MCF 10A (cell line): Measurements from ENCODE around the gene PGLYRP4. TPM values are rescaled to one million over a fixed set of nuclear protein-coding genes. Genes with fewer than 3 reads are reported as not detected.
A peak's percentile ranks its signal among the peaks of the same experiment; 100 is the strongest.

ENCODE experiments used
- BruUV-seq: library from RNA; stranded (reverse); fragments of 400-500 nt; replicated peaks from 2 replicates; lab custom pipeline; 2021; lab: Mats Ljungman, UMichigan
- CTCF ChIA-PET: fragments of 300-600 bp; sonication (Branson Sonifier 250); formaldehyde crosslinking; extraction: SDS; loops from one replicate; lab custom pipeline; 2021; ENCODE audit warnings: antibody characterized with exemption, inconsistent platforms; lab: Yijun Ruan, JAX
- POLR2A ChIA-PET: fragments of 300-600, 350-650 bp; sonication (Branson Sonifier 250); formaldehyde crosslinking; extraction: SDS; loops from one replicate; lab custom pipeline; 2020; ENCODE audit warnings: antibody characterized with exemption, inconsistent platforms; lab: Yijun Ruan, JAX
- DNase-seq: peaks from one replicate; pipeline ENCODE4 v3.0.0-alpha.2; 2018; ENCODE audit not compliant: unreplicated experiment
- H3K27ac Mint-ChIP-seq: one replicate; pipeline ENCODE4 v1.8.0; 2022; ENCODE audit warnings: mild to moderate bottlenecking, low read depth, mixed read lengths; ENCODE audit not compliant: unreplicated experiment
- H3K27me3 Mint-ChIP-seq: one replicate; pipeline ENCODE4 v1.8.0; 2022; ENCODE audit warnings: mixed read lengths; ENCODE audit not compliant: insufficient read depth, unreplicated experiment
- H3K36me3 Mint-ChIP-seq: one replicate; pipeline ENCODE4 v1.8.0; 2022; ENCODE audit warnings: mild to moderate bottlenecking, moderate library complexity, mixed read lengths; ENCODE audit not compliant: insufficient read depth, unreplicated experiment
- H3K4me1 Mint-ChIP-seq: one replicate; pipeline ENCODE4 v1.8.0; 2022; ENCODE audit warnings: mixed read lengths; ENCODE audit not compliant: insufficient read depth, unreplicated experiment
- H3K4me3 Mint-ChIP-seq: one replicate; pipeline ENCODE4 v1.8.0; 2022; ENCODE audit warnings: mild to moderate bottlenecking, moderate library complexity, mixed read lengths; ENCODE audit not compliant: unreplicated experiment
- H3K9me3 Mint-ChIP-seq: one replicate; pipeline ENCODE4 v1.8.0; 2022; ENCODE audit warnings: mixed read lengths; ENCODE audit not compliant: unreplicated experiment
- CTCF ChIP-seq: fragments of 200-600 bp; IDR thresholded peaks from one replicate; pipeline ENCODE4 v1.8.0; 2022; ENCODE audit warnings: antibody characterized with exemption, mild to moderate bottlenecking; ENCODE audit not compliant: unreplicated experiment
- intact Hi-C: fragments of 100-400 bp; cut with micrococcal nuclease; formaldehyde crosslinking; loops from 2 replicates; pipeline ENCODE4 v1.14.1; 2022
- total RNA-seq: library from RNA; stranded (reverse); gene quantifications from 2 replicates; pipeline ENCODE4 v1.2.3, GENCODE V29; 2022

The PGLYRP4 gene
- total RNA-seq, 1 experiment from 2014 or later: not detected

DNA sequence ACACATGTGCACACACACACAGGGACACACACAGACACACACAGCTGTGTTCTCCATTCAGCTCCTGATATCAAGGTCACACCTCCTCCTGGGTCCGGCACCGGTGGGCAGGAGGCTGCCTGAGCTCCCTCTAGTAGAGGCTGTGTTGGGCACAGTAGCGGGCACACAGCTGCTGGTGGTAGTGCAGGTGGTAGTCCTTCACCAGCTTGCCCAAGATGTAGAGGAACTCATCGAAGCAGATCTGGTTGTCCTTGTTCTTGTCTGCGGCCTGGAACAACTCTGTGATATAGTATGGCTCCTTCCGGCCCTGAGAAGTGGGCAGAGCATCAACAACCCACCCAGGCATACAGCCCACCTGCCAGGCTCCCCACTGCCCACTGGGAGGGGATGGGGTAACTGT, 47.8 kb upstream of the PGLYRP4 start:
- ChIA-PET CTCF (interaction anchor here (0.5 to 9.3 kb wide), 6 partner anchors 15 to 98 kb away, joined by 3 to 92 read pairs (median 4); no protein-coding TSS in a partner anchor), POLR2A (interaction anchor here (1.7 to 6.7 kb wide), 4 partner anchors 11 to 97 kb away, joined by 3 to 44 read pairs (median 18); partner anchors contain the start of genes S100A12 and S100A9)
- H3K9me3 Mint-ChIP-seq: no peaks in the 10 kb centered on the region
- H3K27me3 Mint-ChIP-seq: peaks cover 14% of the 10 kb centered on the region
- DNase-seq: no peak
- no peak overlapping the region for H3K4me3 Mint-ChIP-seq
- H3K4me1 Mint-ChIP-seq: peaks cover 34% of the 10 kb centered on the region
- no TSS peak for BruUV-seq
- intact Hi-C loops: no loop called here
- TF ChIP-seq CTCF: no peak
- no peaks in the 10 kb centered on the region for H3K36me3 Mint-ChIP-seq
- H3K27ac Mint-ChIP-seq: no peak overlapping the region

DNA sequence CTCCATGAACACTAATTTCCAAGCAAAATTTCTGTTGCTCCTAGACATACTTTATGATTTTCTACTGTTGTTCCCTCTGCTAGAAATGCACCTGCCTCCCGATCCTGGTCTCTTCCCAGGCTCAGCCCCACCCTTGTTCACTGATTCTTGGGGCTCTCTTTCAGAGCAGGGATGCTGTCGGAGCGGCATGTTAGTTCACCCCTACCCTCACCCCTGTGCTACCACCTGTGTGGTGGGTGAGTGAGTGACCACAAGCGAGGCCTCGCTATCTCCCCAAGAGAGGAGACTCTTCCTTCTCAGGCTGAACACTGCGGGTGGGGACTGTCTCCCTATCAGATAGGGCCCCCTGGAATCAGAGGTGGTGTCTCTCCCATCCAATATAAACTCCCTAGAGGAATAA, 47.1 kb upstream of the PGLYRP4 start:
- H3K36me3 Mint-ChIP-seq: no peaks in the 10 kb centered on the region
- intact Hi-C loops: no loop called here
- no peak for DNase-seq
- H3K27ac Mint-ChIP-seq: peak overlapping the region; percentile 1
- H3K4me1 Mint-ChIP-seq: peaks cover 41% of the 10 kb centered on the region
- no peak for TF ChIP-seq CTCF
- H3K9me3 Mint-ChIP-seq: no peaks in the 10 kb centered on the region
- CTCF ChIA-PET: interaction anchor here (0.5 to 9.3 kb wide), 7 partner anchors 16 to 177 kb away, joined by 3 to 92 read pairs (median 4); no protein-coding TSS in a partner anchor
- H3K4me3 Mint-ChIP-seq: peak overlapping the region; percentile 9
- POLR2A ChIA-PET: interaction anchor here (0.6 to 6.7 kb wide), 14 partner anchors 9 to 883 kb away, joined by 3 to 44 read pairs (median 3); partner anchors contain the start of genes S100A12 and S100A9
- no TSS peak for BruUV-seq
- peaks cover 12% of the 10 kb centered on the region for H3K27me3 Mint-ChIP-seq

- POLR2A ChIA-PET: interaction anchor here (0.6 to 6.7 kb wide), 16 partner anchors 9 to 883 kb away, joined by 3 to 44 read pairs (median 3); partner anchors contain the start of genes S100A12, S100A6 and S100A9
- Mint-ChIP-seq H3K27ac (peak overlapping the region; percentile 1), H3K27me3 (peaks cover 11% of the 10 kb centered on the region), H3K9me3 (no peaks in the 10 kb centered on the region), H3K36me3 (no peaks in the 10 kb centered on the region), H3K4me3 (peak overlapping the region; percentile 9), H3K4me1 (peaks cover 45% of the 10 kb centered on the region)
- intact Hi-C loops: no loop called here
- DNase-seq: peak; percentile 95
- no TSS peak for BruUV-seq
- CTCF ChIA-PET: interaction anchor here (1.0 to 9.3 kb wide), 8 partner anchors 10 to 177 kb away, joined by 3 to 92 read pairs (median 4); no protein-coding TSS in a partner anchor
- TF ChIP-seq CTCF: no peak
Observed at GRCh38 chr1:153395136-153395685, 46.6 kb upstream of the PGLYRP4 start.

GRCh38 chr1:153394391-153394790, 45.8 kb upstream of the PGLYRP4 start:
- POLR2A ChIA-PET: interaction anchor here (1.1 to 6.7 kb wide), 6 partner anchors 9 to 41 kb away, joined by 3 to 44 read pairs (median 8); partner anchors contain the start of genes S100A12 and S100A9
- CTCF ChIA-PET: interaction anchor here (0.5 to 9.3 kb wide), 6 partner anchors 9 to 739 kb away, joined by 3 to 92 read pairs (median 6); no protein-coding TSS in a partner anchor
- Mint-ChIP-seq H3K27me3 (peaks cover 2% of the 10 kb centered on the region), H3K27ac (no peak overlapping the region), H3K4me3 (no peak overlapping the region), H3K36me3 (no peaks in the 10 kb centered on the region), H3K9me3 (no peaks in the 10 kb centered on the region), H3K4me1 (peaks cover 53% of the 10 kb centered on the region)
- no peak for TF ChIP-seq CTCF
- BruUV-seq: no TSS peak
- DNase-seq: no peak
- intact Hi-C loops: no loop called here
